Mesodermal cell (in vitro differentiated cells): ENCODE data around the gene ZC2HC1B. TPM values are rescaled to one million over a fixed set of nuclear protein-coding genes. Genes with fewer than 3 reads are reported as not detected.
A peak's percentile ranks its signal among the peaks of the same experiment; 100 is the strongest.

Experiments used
- H3K27ac ChIP-seq: 2 replicates; pipeline ENCODE4 v1.7.0; 2013; ENCODE audit warnings: mild to moderate bottlenecking, low read depth, low read length, moderate library complexity; ENCODE audit not compliant: severe bottlenecking
- H3K36me3 ChIP-seq: 2 replicates; pipeline ENCODE4 v1.7.1; 2013; ENCODE audit warnings: mild to moderate bottlenecking, low read length, moderate library complexity; ENCODE audit not compliant: control insufficient read depth, insufficient read depth
- H3K4me1 ChIP-seq: one replicate; pipeline ENCODE4 v1.7.1; 2013; ENCODE audit warnings: mild to moderate bottlenecking, low read length; ENCODE audit not compliant: insufficient read depth, control insufficient read depth, poor library complexity, severe bottlenecking
- H3K4me3 ChIP-seq: 2 replicates; pipeline ENCODE4 v1.7.0; 2013; ENCODE audit warnings: low read length, control low read depth, mild to moderate bottlenecking; ENCODE audit not compliant: insufficient read depth, poor library complexity, severe bottlenecking; ENCODE audit errors: extremely low read depth
- H3K9me3 ChIP-seq: 2 replicates; pipeline ENCODE4 v1.7.1; 2013; ENCODE audit warnings: mild to moderate bottlenecking, low read length, moderate library complexity; ENCODE audit not compliant: control insufficient read depth
- WGBS, 2 experiments: methylation state at CpG; one replicate each; pipeline ENCODE4 v1.1.5; 2013; ENCODE audit warnings: missing lambda C conversion rate in 2 of 2; ENCODE audit not compliant: insufficient coverage in 2 of 2; 5-methylcytosine and 5-hydroxymethylcytosine counted together
- polyA plus RNA-seq, 2 experiments: library from polyadenylated mRNA; stranded (reverse); fragments of 50-300 nt; gene quantifications; one replicate each; pipeline ENCODE4 v1.2.3, GENCODE V29; 2013

Gene ZC2HC1B, protein sequence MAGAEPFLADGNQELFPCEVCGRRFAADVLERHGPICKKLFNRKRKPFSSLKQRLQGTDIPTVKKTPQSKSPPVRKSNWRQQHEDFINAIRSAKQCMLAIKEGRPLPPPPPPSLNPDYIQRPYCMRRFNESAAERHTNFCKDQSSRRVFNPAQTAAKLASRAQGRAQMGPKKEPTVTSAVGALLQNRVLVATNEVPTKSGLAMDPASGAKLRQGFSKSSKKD
- polyA plus RNA-seq (2013, experiment 1 of 2), result not detected
- polyA plus RNA-seq (2013, experiment 2 of 2), result not detected

DNA sequence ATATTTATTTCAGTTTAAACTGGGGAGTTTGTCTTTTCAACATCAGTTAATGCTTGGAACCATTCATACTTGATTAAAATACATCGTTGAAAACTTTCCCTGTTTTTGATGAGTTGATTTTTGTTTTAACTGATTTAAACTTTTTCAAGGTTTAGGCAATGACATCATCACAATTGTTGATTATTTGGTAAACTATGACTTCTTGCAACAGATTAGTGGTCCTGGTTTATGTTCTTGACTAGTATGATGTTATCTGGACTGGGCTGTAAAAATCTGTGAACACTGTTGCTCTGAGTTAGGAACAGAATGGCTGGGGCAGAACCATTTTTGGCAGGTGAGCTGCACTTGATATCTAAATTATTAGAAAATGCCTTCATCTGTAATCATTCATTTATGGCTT is at the start of gene ZC2HC1B:
ZC2HC1B (plus strand) TSS at position 241 of the 400 bp plus-strand sequence; CDS start at position 307, 66 bp downstream.
- Histone ChIP-seq H3K9me3 (peaks cover 5% of the 10 kb centered on the region), H3K36me3 (peaks cover 62% of the 10 kb centered on the region), H3K4me3 (no peak within 1 kb of the TSS), H3K27ac (no peak within 1 kb of the TSS), H3K4me1 (no peaks in the 10 kb centered on the region)
- WGBS, 2 experiments, result no CpG with 5 or more reads among the region's 1 CpG

DNA sequence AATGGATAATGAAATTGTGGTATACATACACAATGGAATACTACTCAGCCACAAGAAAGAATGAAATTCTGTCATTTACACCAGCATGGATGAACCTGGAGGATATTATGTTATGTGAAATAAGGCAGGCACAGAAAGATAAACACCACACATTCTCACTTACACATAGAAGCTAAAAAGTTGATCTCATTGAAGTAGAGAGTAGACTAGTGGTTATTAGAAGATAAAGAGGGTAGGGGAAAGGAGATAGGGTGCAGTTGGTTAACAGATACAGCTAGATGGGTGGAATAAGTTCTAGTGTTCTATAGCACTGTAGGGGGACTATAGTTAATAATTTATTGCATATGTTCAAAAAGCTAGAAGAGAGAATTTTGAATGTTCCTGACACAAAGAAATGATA is 46.7 kb upstream of the ZC2HC1B start:
- no peaks in the 10 kb centered on the region for H3K9me3 ChIP-seq
- H3K4me1 ChIP-seq, result peaks cover 1% of the 10 kb centered on the region
- H3K36me3 ChIP-seq, result peaks cover 52% of the 10 kb centered on the region
- no peak overlapping the region for H3K27ac ChIP-seq
- no peak overlapping the region for H3K4me3 ChIP-seq

DNA sequence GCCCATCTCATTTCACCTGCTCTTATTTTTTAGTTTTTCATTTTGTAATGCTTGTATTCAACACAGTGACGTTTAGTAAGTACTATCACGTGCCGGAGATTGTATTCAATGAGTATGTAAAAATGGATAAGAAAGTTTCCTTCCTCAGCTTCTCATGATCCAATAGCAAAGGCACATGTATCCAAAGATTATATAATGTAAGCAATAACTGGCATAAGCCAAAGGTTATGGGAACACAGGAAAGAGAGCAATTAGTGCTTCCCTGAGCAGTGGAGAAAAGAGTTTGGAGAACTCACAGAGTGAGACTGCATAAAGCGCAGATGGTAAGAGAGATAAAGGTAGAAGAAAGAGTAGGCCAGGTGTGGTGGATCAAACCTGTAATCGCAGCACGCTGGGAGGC is 42.9 kb upstream of the ZC2HC1B start:
- H3K4me3 ChIP-seq, result no peak overlapping the region
- peaks cover 6% of the 10 kb centered on the region for H3K4me1 ChIP-seq
- H3K36me3 ChIP-seq, result peaks cover 44% of the 10 kb centered on the region
- no peak overlapping the region for H3K27ac ChIP-seq
- no peaks in the 10 kb centered on the region for H3K9me3 ChIP-seq
- 95 to 100% methylated on average over 2 of the region's 6 CpGs for WGBS, 2 experiments

DNA sequence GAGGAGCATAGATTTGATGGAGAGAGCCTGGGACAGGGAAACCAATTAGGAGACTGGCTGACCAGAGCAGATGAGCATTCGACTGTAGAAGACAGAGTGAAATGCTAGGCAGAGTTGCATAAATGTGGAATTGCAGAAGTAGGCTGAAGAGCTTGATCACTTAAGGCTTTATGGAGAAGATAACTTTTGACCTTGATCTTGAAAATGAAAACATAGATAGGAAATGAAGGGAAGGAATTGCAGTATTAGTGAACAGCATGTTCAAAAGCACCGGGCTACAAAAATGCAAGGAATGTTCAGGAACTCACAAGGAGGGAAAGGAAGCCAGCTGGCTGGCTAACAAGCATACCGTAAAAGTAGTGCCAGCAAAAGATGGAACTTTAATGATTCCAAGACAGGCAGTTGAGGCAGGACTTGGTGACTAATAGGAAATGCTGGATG is 41.7 kb upstream of the ZC2HC1B start:
- Histone ChIP-seq H3K4me3 (no peak overlapping the region), H3K9me3 (no peaks in the 10 kb centered on the region), H3K27ac (no peak overlapping the region), H3K4me1 (peaks cover 6% of the 10 kb centered on the region), H3K36me3 (peaks cover 37% of the 10 kb centered on the region)
- WGBS, 2 experiments, result 75 to 82% methylated on average over 3 of the region's 3 CpGs

DNA sequence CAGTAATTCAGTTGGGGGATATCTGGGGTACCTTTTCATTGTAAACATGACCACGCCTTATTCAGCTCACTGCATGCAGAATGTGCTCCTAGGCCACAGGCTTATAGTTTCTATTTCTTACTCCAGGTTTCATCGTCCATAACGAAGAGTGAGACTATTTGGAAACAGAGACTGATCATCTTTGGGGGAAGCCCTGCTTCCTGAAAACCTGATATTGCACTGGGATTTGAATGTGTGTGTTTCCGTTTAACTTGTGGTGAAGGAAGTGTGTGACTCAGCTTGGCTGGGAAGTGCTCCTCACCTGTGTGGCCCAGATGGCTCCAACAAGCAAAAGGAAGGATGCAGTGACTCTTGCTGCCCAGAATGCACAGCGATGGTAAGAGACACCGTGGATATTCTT is 40.7 kb upstream of the ZC2HC1B start:
- WGBS, 2 experiments, result 93 to 95% methylated on average over 3 to 4 of the region's 6 CpGs
- H3K36me3 ChIP-seq, result peaks cover 32% of the 10 kb centered on the region

DNA sequence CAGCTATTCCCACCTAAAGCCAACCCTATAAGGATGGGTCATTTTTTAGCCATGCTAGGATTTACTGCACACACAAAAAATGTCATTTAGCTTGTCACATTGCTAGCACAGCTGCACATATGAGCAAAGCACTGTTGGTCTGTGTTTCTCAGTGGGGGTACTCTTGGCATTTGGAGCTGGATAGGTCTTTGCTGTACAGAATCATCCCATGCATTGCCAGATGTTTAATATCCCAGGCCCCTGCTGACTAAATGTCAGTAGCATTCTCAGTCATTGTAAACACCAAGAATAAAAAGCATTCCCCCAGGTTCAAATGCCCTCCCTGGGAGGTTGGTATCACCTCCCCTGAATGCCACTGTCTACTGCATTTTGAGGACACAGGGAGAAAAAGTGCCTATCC is 35.7 kb upstream of the ZC2HC1B start:
- Histone ChIP-seq H3K27ac (no peak overlapping the region), H3K36me3 (peaks cover 21% of the 10 kb centered on the region), H3K9me3 (no peaks in the 10 kb centered on the region), H3K4me3 (no peak overlapping the region), H3K4me1 (no peaks in the 10 kb centered on the region)

More for the DNA sequence above, 40.7 kb upstream of the ZC2HC1B start:
- H3K27ac ChIP-seq, result no peak overlapping the region
- no peaks in the 10 kb centered on the region for H3K9me3 ChIP-seq
- no peak overlapping the region for H3K4me3 ChIP-seq
- peaks cover 6% of the 10 kb centered on the region for H3K4me1 ChIP-seq

DNA sequence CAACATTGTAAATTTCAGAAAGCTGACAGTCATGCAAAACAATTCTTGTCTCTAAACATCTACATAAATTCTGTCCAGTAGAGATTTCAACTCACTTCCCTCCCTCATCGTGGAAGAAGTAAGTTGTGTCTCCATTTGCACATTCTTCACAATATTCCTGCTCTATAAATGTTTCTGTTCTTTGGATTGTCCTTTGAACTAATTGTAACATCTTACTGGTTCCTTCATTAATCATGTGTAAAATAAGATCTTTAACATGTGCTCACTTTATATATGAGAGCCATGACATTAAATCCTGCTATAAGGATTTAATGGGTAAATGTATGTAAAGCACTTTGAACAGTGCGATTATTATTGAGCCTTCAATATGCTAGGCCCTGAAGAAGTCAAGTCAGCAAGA is 28.1 kb upstream of the ZC2HC1B start:
- Histone ChIP-seq H3K4me1 (no peaks in the 10 kb centered on the region), H3K27ac (no peak overlapping the region), H3K4me3 (no peak overlapping the region), H3K36me3 (no peaks in the 10 kb centered on the region), H3K9me3 (no peaks in the 10 kb centered on the region)
- 89 to 100% methylated on average over 1 of the region's 2 CpGs for WGBS, 2 experiments

DNA sequence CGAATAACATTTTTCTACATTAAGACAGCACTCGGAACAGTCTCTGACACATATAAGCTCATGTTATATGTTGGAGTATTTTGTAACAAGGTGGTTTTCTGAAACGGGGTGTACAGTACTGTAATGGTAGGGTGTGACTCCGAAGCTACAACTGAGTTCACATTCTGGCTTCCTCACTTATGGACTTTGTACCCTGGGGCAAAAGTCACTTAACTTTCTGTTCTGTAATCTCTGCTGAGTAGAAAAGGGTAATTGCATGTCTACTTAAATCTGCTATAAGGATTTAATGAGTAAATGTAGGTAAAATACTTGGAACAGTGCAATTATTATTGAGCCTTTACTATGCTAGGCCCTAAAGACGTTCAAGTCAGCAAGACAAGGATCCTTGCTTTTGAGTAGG is 25.9 kb upstream of the ZC2HC1B start:
- Histone ChIP-seq H3K4me1 (no peaks in the 10 kb centered on the region), H3K36me3 (no peaks in the 10 kb centered on the region), H3K27ac (no peak overlapping the region), H3K9me3 (no peaks in the 10 kb centered on the region), H3K4me3 (no peak overlapping the region)
- WGBS, 2 experiments, result 90 to 100% methylated on average over 1 to 3 of the region's 5 CpGs

DNA sequence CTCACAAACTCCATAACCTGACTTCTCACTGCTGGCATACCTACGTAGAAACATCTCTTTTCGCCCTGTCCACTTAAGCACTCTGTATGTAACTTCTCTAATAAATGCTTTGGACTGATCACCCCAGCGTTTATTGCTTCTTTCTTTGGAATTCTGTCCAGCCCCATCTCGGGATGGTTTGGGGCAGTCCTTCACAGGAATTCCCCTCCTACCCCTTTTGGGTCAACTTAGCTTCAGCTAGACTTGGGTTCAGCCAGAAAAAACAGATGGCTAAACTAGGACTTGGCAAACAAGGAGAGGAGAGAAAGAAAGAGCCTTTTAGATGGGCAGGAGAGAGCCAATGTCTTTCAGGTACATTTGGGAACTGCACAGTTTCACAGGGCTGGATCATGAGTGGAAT is 25.1 kb upstream of the ZC2HC1B start:
- no peaks in the 10 kb centered on the region for H3K9me3 ChIP-seq
- 83 to 89% methylated on average over 3 to 4 of the region's 4 CpGs for WGBS, 2 experiments
- H3K4me1 ChIP-seq, result no peaks in the 10 kb centered on the region
- no peak overlapping the region for H3K27ac ChIP-seq
- peaks cover 1% of the 10 kb centered on the region for H3K36me3 ChIP-seq
- no peak overlapping the region for H3K4me3 ChIP-seq

DNA sequence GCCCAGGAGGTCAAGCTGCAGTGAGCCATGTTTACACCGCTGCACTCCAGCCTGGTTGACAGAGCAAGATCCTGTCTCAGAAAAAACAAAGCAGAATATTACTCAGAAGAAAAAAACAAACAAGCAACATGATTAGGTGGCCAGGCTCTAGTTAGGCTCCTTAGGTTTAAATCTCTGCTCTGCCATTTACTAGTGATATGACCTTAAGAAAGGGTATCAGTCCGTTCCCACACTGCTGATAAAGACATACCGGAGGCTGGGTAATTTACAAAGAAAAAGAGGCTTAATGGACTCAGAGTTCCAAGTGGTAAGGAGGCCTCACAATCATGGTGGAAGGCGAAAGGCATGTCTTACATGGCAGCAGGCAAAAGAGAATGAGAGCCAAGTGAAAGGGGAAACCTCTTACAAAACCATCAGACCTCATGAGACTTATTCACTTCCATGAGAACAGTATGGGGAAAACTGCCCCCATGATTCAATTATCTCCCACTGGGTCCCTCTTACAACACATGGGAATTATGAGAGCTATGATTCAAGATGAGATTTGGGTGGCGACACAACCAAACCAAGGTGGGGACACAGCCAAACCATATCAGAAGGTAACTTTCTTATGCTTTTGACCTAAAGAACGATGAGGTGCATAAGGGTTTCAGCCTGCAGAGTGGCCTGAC is 23.5 kb upstream of the ZC2HC1B start:
- Histone ChIP-seq H3K4me1 (no peaks in the 10 kb centered on the region), H3K36me3 (peaks cover 17% of the 10 kb centered on the region), H3K9me3 (no peaks in the 10 kb centered on the region), H3K27ac (no peak overlapping the region), H3K4me3 (no peak overlapping the region)
- 93 to 95% methylated on average over 3 to 4 of the region's 6 CpGs for WGBS, 2 experiments

DNA sequence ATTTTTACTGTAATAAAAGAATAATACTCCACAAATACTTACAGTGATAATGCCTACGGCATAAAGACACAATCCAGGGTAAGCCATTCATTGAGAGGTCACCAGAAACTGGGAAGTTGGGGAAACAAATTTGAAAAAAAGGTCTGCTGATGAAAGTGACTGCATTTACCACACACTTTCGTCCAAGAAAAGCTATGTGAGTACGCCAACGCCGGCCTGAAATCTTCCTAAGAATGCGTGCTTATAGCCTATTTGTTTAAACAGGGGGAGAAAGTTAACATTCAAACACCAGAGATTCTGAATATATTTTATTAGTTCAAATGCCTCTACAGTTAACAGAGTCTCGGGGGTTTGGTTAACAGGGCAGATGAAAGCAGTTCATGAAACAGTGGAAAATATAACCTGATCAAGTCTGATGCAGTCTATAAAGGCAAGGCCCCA is 21.8 kb upstream of the ZC2HC1B start:
- H3K4me1 ChIP-seq, result no peaks in the 10 kb centered on the region
- no peaks in the 10 kb centered on the region for H3K9me3 ChIP-seq
- peak overlapping the region; percentile 94 for H3K27ac ChIP-seq
- WGBS, 2 experiments, result 70% methylated on average over 5 of the region's 7 CpGs; no CpG with 5 or more reads in 1 of the 2 experiments
- peaks cover 34% of the 10 kb centered on the region for H3K36me3 ChIP-seq
- peak overlapping the region; percentile 89 for H3K4me3 ChIP-seq
